HepG2 (cell line): Measurements from ENCODE around the gene EHD1. TPM values are rescaled to one million over a fixed set of nuclear protein-coding genes. Genes with fewer than 3 reads are reported as not detected.
A peak's percentile ranks its signal among the peaks of the same experiment; 100 is the strongest.

ENCODE experiments used
- ATRX ChIP-seq: sonication (generic); formaldehyde crosslinking; IDR thresholded peaks from 2 replicates; pipeline ENCODE4 v1.4.0; 2020; ENCODE audit warnings: missing genetic modification reagents, borderline replicate concordance
- BCL6 ChIP-seq: IDR thresholded peaks from 2 replicates; pipeline ENCODE4 v1.6.1; 2016; ENCODE audit warnings: missing genetic modification reagents, missing compliant biosample characterization
- CEBPG ChIP-seq: IDR thresholded peaks from 2 replicates; pipeline ENCODE4 v1.6.1; 2016
- DNMT1 ChIP-seq: sonication (generic); formaldehyde crosslinking; IDR thresholded peaks from 2 replicates; pipeline ENCODE4 v1.5.1; 2020; ENCODE audit warnings: mild to moderate bottlenecking, missing genetic modification reagents
- EEA1 ChIP-seq: sonication (generic); formaldehyde crosslinking; IDR thresholded peaks from 2 replicates; pipeline ENCODE4 v1.5.1; 2020; ENCODE audit warnings: mild to moderate bottlenecking, missing genetic modification reagents, borderline replicate concordance
- ELF3 ChIP-seq: IDR thresholded peaks from 2 replicates; pipeline ENCODE4 v1.6.1; 2016; ENCODE audit warnings: missing genetic modification reagents, missing compliant biosample characterization
- FOSL1 ChIP-seq: sonication (generic); formaldehyde crosslinking; IDR thresholded peaks from 2 replicates; pipeline ENCODE4 v1.9.0; 2021; ENCODE audit warnings: missing genetic modification reagents, borderline replicate concordance
- GATAD2A ChIP-seq: IDR thresholded peaks from 2 replicates; pipeline ENCODE4 v1.6.1; 2016
- HDAC1 ChIP-seq: sonication (generic); formaldehyde crosslinking; IDR thresholded peaks from 2 replicates; pipeline ENCODE4 v1.5.1; 2020; ENCODE audit warnings: mild to moderate bottlenecking, missing genetic modification reagents
- HMG20A ChIP-seq: IDR thresholded peaks from 2 replicates; pipeline ENCODE4 v1.6.1; 2016; ENCODE audit warnings: borderline replicate concordance
- KDM5A ChIP-seq: fragments of 200-600 bp; sonication (generic); IDR thresholded peaks from 2 replicates; pipeline ENCODE4 v1.7.0; 2018; ENCODE audit warnings: antibody characterized with exemption, mild to moderate bottlenecking, low read length, borderline replicate concordance
- MTA1 ChIP-seq: sonication (generic); formaldehyde crosslinking; IDR thresholded peaks from 2 replicates; pipeline ENCODE4 v1.4.0; 2020; ENCODE audit warnings: missing genetic modification reagents, mild to moderate bottlenecking, borderline replicate concordance
- NCOA2 ChIP-seq: sonication (generic); formaldehyde crosslinking; IDR thresholded peaks from 2 replicates; pipeline ENCODE4 v1.8.0; 2022; ENCODE audit warnings: inconsistent platforms
- NR2F2 ChIP-seq: IDR thresholded peaks from 2 replicates; pipeline ENCODE4 v1.6.1; 2012; ENCODE audit warnings: low read depth, inconsistent platforms, borderline replicate concordance
- PHF21A ChIP-seq: sonication (generic); formaldehyde crosslinking; IDR thresholded peaks from 2 replicates; pipeline ENCODE4 v1.5.0; 2020; ENCODE audit warnings: mild to moderate bottlenecking, missing genetic modification reagents
- PHF5A ChIP-seq: IDR thresholded peaks from one replicate; pipeline ENCODE4 v1.6.1; 2018; ENCODE audit warnings: low read depth, missing genetic modification reagents; ENCODE audit not compliant: unreplicated experiment
- PPARG ChIP-seq: conservative IDR thresholded peaks from 2 replicates; pipeline ENCODE4 v1.6.1; 2016; ENCODE audit warnings: missing biosample characterization, missing genetic modification reagents
- PTBP1 ChIP-seq: fragments of 200-400 bp; formaldehyde crosslinking; IDR thresholded peaks from 2 replicates; pipeline ENCODE4 v1.6.1; 2018; ENCODE audit warnings: low read length, low read depth; ENCODE audit not compliant: poor library complexity, severe bottlenecking
- RXRA ChIP-seq: sonication (generic); formaldehyde crosslinking; IDR thresholded peaks from 2 replicates; pipeline ENCODE4 v1.5.1; 2020; ENCODE audit warnings: missing genetic modification reagents
- SAFB2 ChIP-seq: sonication (generic); formaldehyde crosslinking; IDR thresholded peaks from 2 replicates; pipeline ENCODE4 v1.5.1; 2020; ENCODE audit warnings: missing genetic modification reagents, low read depth, mild to moderate bottlenecking, borderline replicate concordance
- STAG1 ChIP-seq: sonication (generic); formaldehyde crosslinking; IDR thresholded peaks from 2 replicates; pipeline ENCODE4 v1.4.0; 2020; ENCODE audit warnings: missing genetic modification reagents
- TOPORS ChIP-seq: sonication (generic); formaldehyde crosslinking; IDR thresholded peaks from 2 replicates; pipeline ENCODE4 v1.8.0; 2023; ENCODE audit warnings: mild to moderate bottlenecking, missing genetic modification reagents
- ZNF224 ChIP-seq: sonication (generic); formaldehyde crosslinking; IDR thresholded peaks from 2 replicates; pipeline ENCODE4 v1.5.0; 2020; ENCODE audit warnings: mild to moderate bottlenecking, missing genetic modification reagents
- ZNF562 ChIP-seq: sonication (generic); formaldehyde crosslinking; IDR thresholded peaks from 2 replicates; pipeline ENCODE4 v1.8.0; 2022; ENCODE audit warnings: missing genetic modification reagents, borderline replicate concordance
- ZNF605 ChIP-seq: sonication (generic); formaldehyde crosslinking; IDR thresholded peaks from 2 replicates; pipeline ENCODE4 v1.8.0; 2022; ENCODE audit warnings: mild to moderate bottlenecking, missing genetic modification reagents
- ZNF670 ChIP-seq: sonication (generic); formaldehyde crosslinking; IDR thresholded peaks from 2 replicates; pipeline ENCODE4 v1.8.0; 2022; ENCODE audit warnings: mild to moderate bottlenecking, missing genetic modification reagents, borderline replicate concordance
- polyA plus RNA-seq, 8 experiments: library from polyadenylated mRNA; depleted of rRNA in 3 of 8; stranded (reverse) in 7 of 8; unstranded in 1 of 8; fragments of >200 nt; fragmentation: Illumina TruSeq in 4 of 8; extraction: Trizol in 4 of 8; gene quantifications; 2 replicates each; pipeline versions ENCODE4 v1.2.1 to v1.2.3, GENCODE V29; 2011 to 2016; ENCODE audit warnings: low read depth in 4 of 8, missing spikeins in 1 of 8, mixed read lengths in 1 of 8; ENCODE audit not compliant: insufficient read depth in 1 of 8
- total RNA-seq, 5 experiments: library from RNA; depleted of rRNA; stranded (reverse); fragments of >200 nt; fragmentation: Illumina TruSeq; extraction: Trizol; gene quantifications; 2 replicates each; pipeline ENCODE4 v1.2.3, GENCODE V29; 2016; ENCODE audit warnings: low read depth in 1 of 5
- TF ChIP-seq, protein P1 (sequence below), 2 experiments: fragments of 450-650 bp in 1 of 2; sonication (generic) in 1 of 2; formaldehyde crosslinking; IDR thresholded peaks; 2 replicates each; pipeline versions ENCODE4 v1.5.0 to v1.8.0; 2020 to 2022; ENCODE audit warnings: mild to moderate bottlenecking in 1 of 2, missing genetic modification reagents in 1 of 2
- TF ChIP-seq, protein P2 (sequence below): sonication (generic); formaldehyde crosslinking; IDR thresholded peaks from 2 replicates; pipeline ENCODE4 v1.5.0; 2020; ENCODE audit warnings: mild to moderate bottlenecking, missing genetic modification reagents, borderline replicate concordance

EHD1 gene
- total and polyA plus RNA-seq, 2 of the 13 experiments (the other 11 are each of a cell fraction or from before 2014, with no cell fraction given) = 23.6 to 26.6 TPM

DNA sequence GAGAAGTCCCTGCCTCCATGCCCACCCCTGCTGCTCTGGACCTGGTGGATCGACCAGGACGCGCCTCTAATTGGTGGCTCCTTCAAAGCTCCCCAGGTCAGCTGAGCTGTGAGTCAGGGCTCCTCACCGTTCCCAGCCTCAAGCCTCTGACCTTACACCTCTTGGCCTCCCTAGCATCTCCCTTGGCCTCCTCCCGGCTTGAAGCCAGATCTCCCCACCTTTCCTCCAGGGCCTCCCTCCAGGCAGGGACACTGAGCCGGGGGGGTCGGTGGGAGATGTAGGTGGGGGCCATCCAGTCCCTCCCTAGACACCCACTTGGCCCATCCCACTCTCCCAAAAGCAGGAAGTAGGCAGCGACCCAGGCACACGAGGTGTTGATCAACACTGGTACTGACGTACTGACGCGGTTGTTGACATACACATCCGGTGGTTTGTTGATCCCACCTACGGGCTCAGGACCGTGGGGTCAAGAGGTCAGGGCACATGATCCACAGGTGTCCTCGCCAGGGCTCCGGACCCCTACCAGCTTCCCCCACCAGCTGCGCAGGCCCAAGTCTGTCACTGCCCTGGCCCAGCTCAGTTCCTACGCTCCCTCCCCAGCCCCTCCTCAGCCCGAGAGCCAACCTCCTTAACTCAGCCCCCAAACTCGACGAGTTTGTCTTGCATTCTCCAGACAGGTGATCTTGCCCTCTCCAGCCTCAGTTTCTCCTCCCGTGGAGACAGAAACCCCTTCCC, 37.8 kb upstream of the EHD1 start (continued):
- TF ChIP-seq, protein P1, sequence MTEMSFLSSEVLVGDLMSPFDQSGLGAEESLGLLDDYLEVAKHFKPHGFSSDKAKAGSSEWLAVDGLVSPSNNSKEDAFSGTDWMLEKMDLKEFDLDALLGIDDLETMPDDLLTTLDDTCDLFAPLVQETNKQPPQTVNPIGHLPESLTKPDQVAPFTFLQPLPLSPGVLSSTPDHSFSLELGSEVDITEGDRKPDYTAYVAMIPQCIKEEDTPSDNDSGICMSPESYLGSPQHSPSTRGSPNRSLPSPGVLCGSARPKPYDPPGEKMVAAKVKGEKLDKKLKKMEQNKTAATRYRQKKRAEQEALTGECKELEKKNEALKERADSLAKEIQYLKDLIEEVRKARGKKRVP (CRISPR knock-in tag; IDR thresholded peaks at IDR 0.05) = peak in 1 of 2 experiments; percentile 38; a peak in 1 of 4 replicates
- TF ChIP-seq PHF21A (CRISPR knock-in tag) (no peak), NR2F2 (peak; percentile 76), STAG1 (CRISPR knock-in tag) (no peak), PHF5A (CRISPR knock-in tag) (no peak), PTBP1 (no peak), ZNF562 (no peak), MTA1 (CRISPR knock-in tag) (0 out of 2 replicates have a peak, but pooled peaks have one; percentile 16), EEA1 (CRISPR knock-in tag) (no peak), ZNF224 (CRISPR knock-in tag) (no peak), CEBPG (CRISPR knock-in tag) (no peak), ELF3 (CRISPR knock-in tag) (peak; percentile 90), ATRX (CRISPR knock-in tag) (no peak), ZNF605 (CRISPR knock-in tag) (no peak), KDM5A (no peak), PPARG (no peak), RXRA (CRISPR knock-in tag) (peak; percentile 66), HDAC1 (CRISPR knock-in tag) (0 out of 2 replicates have a peak, but pooled peaks have one; percentile 34), TOPORS (0 out of 2 replicates have a peak, but pooled peaks have one; percentile 16), BCL6 (CRISPR knock-in tag) (0 out of 2 replicates have a peak, but pooled peaks have one; percentile 9), DNMT1 (CRISPR knock-in tag) (no peak), NCOA2 (CRISPR knock-in tag) (no peak), HMG20A (CRISPR knock-in tag) (peak; percentile 23; the same call in 1 of the 2 replicates), FOSL1 (CRISPR knock-in tag) (no peak), SAFB2 (CRISPR knock-in tag) (no peak), ZNF670 (CRISPR knock-in tag) (no peak), GATAD2A (CRISPR knock-in tag) (peak; percentile 49)
- TF ChIP-seq, protein P2, sequence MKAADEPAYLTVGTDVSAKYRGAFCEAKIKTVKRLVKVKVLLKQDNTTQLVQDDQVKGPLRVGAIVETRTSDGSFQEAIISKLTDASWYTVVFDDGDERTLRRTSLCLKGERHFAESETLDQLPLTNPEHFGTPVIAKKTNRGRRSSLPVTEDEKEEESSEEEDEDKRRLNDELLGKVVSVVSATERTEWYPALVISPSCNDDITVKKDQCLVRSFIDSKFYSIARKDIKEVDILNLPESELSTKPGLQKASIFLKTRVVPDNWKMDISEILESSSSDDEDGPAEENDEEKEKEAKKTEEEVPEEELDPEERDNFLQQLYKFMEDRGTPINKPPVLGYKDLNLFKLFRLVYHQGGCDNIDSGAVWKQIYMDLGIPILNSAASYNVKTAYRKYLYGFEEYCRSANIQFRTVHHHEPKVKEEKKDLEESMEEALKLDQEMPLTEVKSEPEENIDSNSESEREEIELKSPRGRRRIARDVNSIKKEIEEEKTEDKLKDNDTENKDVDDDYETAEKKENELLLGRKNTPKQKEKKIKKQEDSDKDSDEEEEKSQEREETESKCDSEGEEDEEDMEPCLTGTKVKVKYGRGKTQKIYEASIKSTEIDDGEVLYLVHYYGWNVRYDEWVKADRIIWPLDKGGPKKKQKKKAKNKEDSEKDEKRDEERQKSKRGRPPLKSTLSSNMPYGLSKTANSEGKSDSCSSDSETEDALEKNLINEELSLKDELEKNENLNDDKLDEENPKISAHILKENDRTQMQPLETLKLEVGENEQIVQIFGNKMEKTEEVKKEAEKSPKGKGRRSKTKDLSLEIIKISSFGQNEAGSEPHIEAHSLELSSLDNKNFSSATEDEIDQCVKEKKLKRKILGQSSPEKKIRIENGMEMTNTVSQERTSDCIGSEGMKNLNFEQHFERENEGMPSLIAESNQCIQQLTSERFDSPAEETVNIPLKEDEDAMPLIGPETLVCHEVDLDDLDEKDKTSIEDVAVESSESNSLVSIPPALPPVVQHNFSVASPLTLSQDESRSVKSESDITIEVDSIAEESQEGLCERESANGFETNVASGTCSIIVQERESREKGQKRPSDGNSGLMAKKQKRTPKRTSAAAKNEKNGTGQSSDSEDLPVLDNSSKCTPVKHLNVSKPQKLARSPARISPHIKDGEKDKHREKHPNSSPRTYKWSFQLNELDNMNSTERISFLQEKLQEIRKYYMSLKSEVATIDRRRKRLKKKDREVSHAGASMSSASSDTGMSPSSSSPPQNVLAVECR (CRISPR knock-in tag) = peak; percentile 60; the same call in 1 of the 2 replicates
